Liver (tissue), 9 donors: ENCODE measurements around the gene FADD. TPM values are rescaled to one million over a fixed set of nuclear protein-coding genes. Genes with fewer than 3 reads are reported as not detected.

Experiments used
- DNase-seq: peaks from one replicate; pipeline ENCODE4 v3.0.0-alpha.2; 2017; ENCODE audit warnings: low spot score
- H3K27ac ChIP-seq, 2 donors: one replicate each; pipeline ENCODE4 v1.7.0; 2013; ENCODE audit warnings: inconsistent platforms in 2 of 2, low read length in 2 of 2, control low read depth in 1 of 2, low read depth in 1 of 2, mild to moderate bottlenecking in 1 of 2
- H3K27me3 ChIP-seq, 4 donors: one replicate each; pipeline versions ENCODE4 v1.6.1 to v1.7.0; 2013; ENCODE audit warnings: low read length in 3 of 4, inconsistent platforms in 1 of 4, mild to moderate bottlenecking in 1 of 4, moderate library complexity in 1 of 4; ENCODE audit not compliant: control insufficient read depth in 4 of 4, insufficient read depth in 4 of 4
- H3K36me3 ChIP-seq, 4 donors: one replicate each; pipeline versions ENCODE4 v1.6.1 to v1.7.0; 2013; ENCODE audit warnings: low read length in 3 of 4, mild to moderate bottlenecking in 3 of 4, low read depth in 1 of 4, moderate library complexity in 1 of 4; ENCODE audit not compliant: control insufficient read depth in 4 of 4, insufficient read depth in 3 of 4
- H3K4me1 ChIP-seq, 4 donors: one replicate each; pipeline versions ENCODE4 v1.6.1 to v1.7.0; 2013; ENCODE audit warnings: low read length in 3 of 4, mild to moderate bottlenecking in 3 of 4, moderate library complexity in 1 of 4; ENCODE audit not compliant: control insufficient read depth in 4 of 4, insufficient read depth in 4 of 4
- H3K4me3 ChIP-seq, 3 donors: one replicate each; pipeline versions ENCODE4 v1.6.1 to v1.7.0; 2013; ENCODE audit warnings: low read length in 3 of 3, control low read depth in 1 of 3, low read depth in 1 of 3, mild to moderate bottlenecking in 1 of 3
- H3K9ac ChIP-seq, 2 donors: one replicate each; pipeline ENCODE4 v1.7.0; 2013; ENCODE audit warnings: low read length in 2 of 2, mild to moderate bottlenecking in 2 of 2, moderate library complexity in 2 of 2, control low read depth in 1 of 2, low read depth in 1 of 2
- H3K9me3 ChIP-seq, 4 donors: one replicate each; pipeline versions ENCODE4 v1.6.1 to v1.7.0; 2013; ENCODE audit warnings: low read length in 3 of 4; ENCODE audit not compliant: control insufficient read depth in 4 of 4
- EGR1 ChIP-seq, 2 donors: IDR thresholded peaks; 2 replicates each; pipeline ENCODE4 v1.6.1; 2016 to 2018; ENCODE audit warnings: antibody characterized with exemption in 2 of 2, low read depth in 2 of 2
- FOXA2 ChIP-seq: IDR thresholded peaks from 2 replicates; pipeline ENCODE4 v1.6.1; 2016; ENCODE audit warnings: antibody characterized with exemption
- GABPA ChIP-seq, 2 donors: IDR thresholded peaks in 1 of 2; conservative IDR thresholded peaks in 1 of 2; 2 replicates each; pipeline ENCODE4 v1.6.1; 2016; ENCODE audit warnings: antibody characterized with exemption in 2 of 2, mild to moderate bottlenecking in 1 of 2, moderate library complexity in 1 of 2
- HNF4A ChIP-seq, 2 donors: conservative IDR thresholded peaks; 2 replicates each; pipeline ENCODE4 v1.6.1; 2016; ENCODE audit warnings: antibody characterized with exemption in 2 of 2, mild to moderate bottlenecking in 2 of 2
- HNF4G ChIP-seq: IDR thresholded peaks from 2 replicates; pipeline ENCODE4 v1.6.1; 2016; ENCODE audit warnings: antibody characterized with exemption
- JUND ChIP-seq, 2 donors: IDR thresholded peaks; 2 replicates each; pipeline ENCODE4 v1.6.1; 2016; ENCODE audit warnings: antibody characterized with exemption in 2 of 2
- NR2F2 ChIP-seq: IDR thresholded peaks from 2 replicates; pipeline ENCODE4 v1.6.1; 2016; ENCODE audit warnings: antibody characterized with exemption
- RAD21 ChIP-seq, 2 donors: IDR thresholded peaks; 2 replicates each; pipeline ENCODE4 v1.6.1; 2016; ENCODE audit warnings: antibody characterized with exemption in 2 of 2, mild to moderate bottlenecking in 2 of 2
- RXRA ChIP-seq, 2 donors: IDR thresholded peaks; 2 replicates each; pipeline ENCODE4 v1.6.1; 2017 to 2018; ENCODE audit warnings: antibody characterized with exemption in 2 of 2, mild to moderate bottlenecking in 1 of 2
- SP1 ChIP-seq: IDR thresholded peaks from 2 replicates; pipeline ENCODE4 v1.6.1; 2018; ENCODE audit warnings: antibody characterized with exemption, mild to moderate bottlenecking
- TAF1 ChIP-seq: conservative IDR thresholded peaks from 2 replicates; pipeline ENCODE4 v1.6.1; 2016; ENCODE audit warnings: antibody characterized with exemption, mild to moderate bottlenecking
- YY1 ChIP-seq: IDR thresholded peaks from 2 replicates; pipeline ENCODE4 v1.6.1; 2016; ENCODE audit warnings: antibody characterized with exemption, mild to moderate bottlenecking
- WGBS: extraction: QIAGEN DNeasy Blood & Tissue Kit; methylation state at CpG from one replicate; pipeline ENCODE4 v1.1.7; 2013; 5-methylcytosine and 5-hydroxymethylcytosine counted together
- polyA plus RNA-seq, 2 donors: library from polyadenylated mRNA; stranded (reverse) in 1 of 2; unstranded in 1 of 2; fragments of 200-250 nt in 1 of 2; fragments of >200 nt in 1 of 2; fragmentation: Nextera tagmentation in 1 of 2; extraction: Ambion mirVana in 1 of 2; gene quantifications; one replicate each; pipeline versions ENCODE4 v1.2.1 to v1.2.3, GENCODE V29; 2013 to 2015
- total RNA-seq, 2 donors: library from RNA; depleted of rRNA; stranded (reverse); fragments of >200 nt; gene quantifications; one replicate each; pipeline ENCODE4 v1.2.3, GENCODE V29; 2014
- TF ChIP-seq, protein P1 (sequence below): IDR thresholded peaks from 2 replicates; pipeline ENCODE4 v1.6.1; 2016; ENCODE audit warnings: antibody characterized with exemption
- TF ChIP-seq, protein P2 (sequence below): fragments of 150-350 bp; IDR thresholded peaks from 2 replicates; pipeline ENCODE4 v1.5.1; 2017; ENCODE audit warnings: improper control_type of control experiment, low read depth, low read length; ENCODE audit not compliant: missing input control
- TF ChIP-seq, protein P3 (sequence below): IDR thresholded peaks from 2 replicates; pipeline ENCODE4 v1.6.1; 2016; ENCODE audit warnings: antibody characterized with exemption
- TF ChIP-seq, protein P4 (sequence below): IDR thresholded peaks from 2 replicates; pipeline ENCODE4 v1.6.1; 2016; ENCODE audit warnings: antibody characterized with exemption
- TF ChIP-seq, protein P5 (sequence below): IDR thresholded peaks from 2 replicates; pipeline ENCODE4 v1.6.1; 2016; ENCODE audit warnings: antibody characterized with exemption, mild to moderate bottlenecking
- donor health status: healthy.
- donor health status: healthy.
- donor health status: healthy.
- donor health status: healthy.
- donor health status: healthy.

The FADD gene
- total and polyA plus RNA-seq, 4 donors, result 1.8 to 17.3 (median 14.8) TPM

DNA sequence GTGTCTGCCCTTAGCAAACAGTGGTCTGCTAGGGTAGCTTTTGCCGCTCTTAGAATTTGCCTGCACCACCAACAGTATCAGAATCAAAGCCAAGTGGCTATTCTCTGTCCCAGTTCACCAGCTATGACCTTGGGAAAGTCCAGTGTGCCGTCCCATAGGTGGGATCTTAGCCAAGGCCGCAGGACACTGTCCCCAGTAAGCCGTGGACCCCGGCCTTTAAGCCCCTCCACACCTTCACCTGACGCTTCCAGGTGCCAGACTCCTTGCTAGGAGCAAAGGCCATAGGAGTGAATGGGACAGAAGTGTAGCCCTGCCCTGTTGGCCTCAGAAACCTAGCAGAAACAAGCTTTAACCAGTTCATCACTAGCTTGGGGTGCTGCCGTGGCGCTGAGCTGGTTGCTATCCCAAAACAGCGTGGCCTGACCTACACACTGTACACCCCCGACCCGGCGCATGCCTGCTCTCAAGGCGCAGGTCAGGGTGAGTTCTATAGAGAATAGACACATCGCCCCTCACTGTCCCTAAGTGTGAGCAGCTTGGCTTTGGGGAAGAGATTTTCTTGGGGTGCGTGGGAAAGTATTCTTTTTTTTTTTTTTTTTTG is 4.5 kb downstream of the FADD start:
- TF ChIP-seq YY1 (no peak), HNF4A (conservative IDR thresholded peaks at IDR 0.05) (no peak), TAF1 (no peak), FOXA2 (no peak), NR2F2 (no peak), GABPA (IDR thresholded peaks at IDR 0.05 in 1 of 2, conservative IDR thresholded peaks at IDR 0.05 in 1 of 2) (no peak), RAD21 (IDR thresholded peaks at IDR 0.05) (no peak), RXRA (IDR thresholded peaks at IDR 0.05) (no peak), HNF4G (no peak), SP1 (no peak), JUND (IDR thresholded peaks at IDR 0.05) (no peak)
- TF ChIP-seq, protein P1, sequence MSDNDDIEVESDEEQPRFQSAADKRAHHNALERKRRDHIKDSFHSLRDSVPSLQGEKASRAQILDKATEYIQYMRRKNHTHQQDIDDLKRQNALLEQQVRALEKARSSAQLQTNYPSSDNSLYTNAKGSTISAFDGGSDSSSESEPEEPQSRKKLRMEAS, result no peak
- TF ChIP-seq, protein P2, sequence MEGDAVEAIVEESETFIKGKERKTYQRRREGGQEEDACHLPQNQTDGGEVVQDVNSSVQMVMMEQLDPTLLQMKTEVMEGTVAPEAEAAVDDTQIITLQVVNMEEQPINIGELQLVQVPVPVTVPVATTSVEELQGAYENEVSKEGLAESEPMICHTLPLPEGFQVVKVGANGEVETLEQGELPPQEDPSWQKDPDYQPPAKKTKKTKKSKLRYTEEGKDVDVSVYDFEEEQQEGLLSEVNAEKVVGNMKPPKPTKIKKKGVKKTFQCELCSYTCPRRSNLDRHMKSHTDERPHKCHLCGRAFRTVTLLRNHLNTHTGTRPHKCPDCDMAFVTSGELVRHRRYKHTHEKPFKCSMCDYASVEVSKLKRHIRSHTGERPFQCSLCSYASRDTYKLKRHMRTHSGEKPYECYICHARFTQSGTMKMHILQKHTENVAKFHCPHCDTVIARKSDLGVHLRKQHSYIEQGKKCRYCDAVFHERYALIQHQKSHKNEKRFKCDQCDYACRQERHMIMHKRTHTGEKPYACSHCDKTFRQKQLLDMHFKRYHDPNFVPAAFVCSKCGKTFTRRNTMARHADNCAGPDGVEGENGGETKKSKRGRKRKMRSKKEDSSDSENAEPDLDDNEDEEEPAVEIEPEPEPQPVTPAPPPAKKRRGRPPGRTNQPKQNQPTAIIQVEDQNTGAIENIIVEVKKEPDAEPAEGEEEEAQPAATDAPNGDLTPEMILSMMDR, result no peak
- TF ChIP-seq, protein P3, sequence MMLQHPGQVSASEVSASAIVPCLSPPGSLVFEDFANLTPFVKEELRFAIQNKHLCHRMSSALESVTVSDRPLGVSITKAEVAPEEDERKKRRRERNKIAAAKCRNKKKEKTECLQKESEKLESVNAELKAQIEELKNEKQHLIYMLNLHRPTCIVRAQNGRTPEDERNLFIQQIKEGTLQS, result no peak
- peaks cover 4 to 28% (median 14%) of the 10 kb centered on the region in 4 donors for H3K4me1 ChIP-seq
- H3K4me3 ChIP-seq, result no peak overlapping the region
- DNase-seq, result no peak
- no peaks in the 10 kb centered on the region for H3K27me3 ChIP-seq
- peaks cover 0 to 17% (median 11%) of the 10 kb centered on the region in 4 donors for H3K36me3 ChIP-seq
- no peak overlapping the region for H3K9ac ChIP-seq
- 80% methylated on average over 15 of the region's 15 CpGs for WGBS
- H3K9me3 ChIP-seq, result no peaks in the 10 kb centered on the region
- H3K27ac ChIP-seq, result no peak overlapping the region

DNA sequence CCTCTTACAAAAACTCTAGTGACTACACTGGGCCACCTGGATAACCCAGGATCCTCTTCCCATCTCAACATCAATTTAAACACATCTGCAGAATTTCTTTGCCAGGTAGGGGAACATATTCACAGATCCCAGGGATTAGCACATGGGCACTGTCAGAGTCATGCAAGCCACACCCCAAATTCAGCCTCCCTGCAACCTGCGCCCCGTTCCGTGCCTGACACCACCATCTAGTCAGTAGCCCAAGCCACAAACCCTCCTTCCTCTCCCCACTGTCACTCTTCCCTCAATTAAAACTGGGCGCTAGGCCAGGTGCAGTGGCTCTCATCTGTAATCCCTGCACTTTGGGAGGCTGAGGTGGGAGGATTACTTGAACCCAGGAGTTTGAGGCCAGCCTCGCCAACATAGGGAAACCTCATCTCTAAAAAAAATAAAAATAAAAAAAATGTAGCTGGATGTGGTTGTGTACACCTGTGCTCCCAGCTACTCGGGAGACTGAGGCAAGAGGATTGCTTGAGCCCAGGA is 6.4 kb downstream of the FADD start:
- peaks cover 0 to 17% (median 11%) of the 10 kb centered on the region in 4 donors for H3K36me3 ChIP-seq
- peaks cover under 1 to 17% (median 7%) of the 10 kb centered on the region in 4 donors for H3K4me1 ChIP-seq
- H3K9ac ChIP-seq, result no peak overlapping the region
- DNase-seq, result no peak
- H3K9me3 ChIP-seq, result no peaks in the 10 kb centered on the region
- no peak overlapping the region for H3K27ac ChIP-seq
- no peaks in the 10 kb centered on the region for H3K27me3 ChIP-seq
- H3K4me3 ChIP-seq, result no peak overlapping the region
- 96% methylated on average over 6 of the region's 6 CpGs for WGBS
- TF ChIP-seq, protein P3, result no peak
- TF ChIP-seq, protein P2, result no peak
- no peak for TF ChIP-seq NR2F2
- TF ChIP-seq, protein P4, sequence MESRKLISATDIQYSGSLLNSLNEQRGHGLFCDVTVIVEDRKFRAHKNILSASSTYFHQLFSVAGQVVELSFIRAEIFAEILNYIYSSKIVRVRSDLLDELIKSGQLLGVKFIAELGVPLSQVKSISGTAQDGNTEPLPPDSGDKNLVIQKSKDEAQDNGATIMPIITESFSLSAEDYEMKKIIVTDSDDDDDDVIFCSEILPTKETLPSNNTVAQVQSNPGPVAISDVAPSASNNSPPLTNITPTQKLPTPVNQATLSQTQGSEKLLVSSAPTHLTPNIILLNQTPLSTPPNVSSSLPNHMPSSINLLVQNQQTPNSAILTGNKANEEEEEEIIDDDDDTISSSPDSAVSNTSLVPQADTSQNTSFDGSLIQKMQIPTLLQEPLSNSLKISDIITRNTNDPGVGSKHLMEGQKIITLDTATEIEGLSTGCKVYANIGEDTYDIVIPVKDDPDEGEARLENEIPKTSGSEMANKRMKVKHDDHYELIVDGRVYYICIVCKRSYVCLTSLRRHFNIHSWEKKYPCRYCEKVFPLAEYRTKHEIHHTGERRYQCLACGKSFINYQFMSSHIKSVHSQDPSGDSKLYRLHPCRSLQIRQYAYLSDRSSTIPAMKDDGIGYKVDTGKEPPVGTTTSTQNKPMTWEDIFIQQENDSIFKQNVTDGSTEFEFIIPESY, result no peak
- TF ChIP-seq GABPA (IDR thresholded peaks at IDR 0.05 in 1 of 2, conservative IDR thresholded peaks at IDR 0.05 in 1 of 2), result no peak
- TF ChIP-seq, protein P1, result no peak
- TF ChIP-seq, protein P5, sequence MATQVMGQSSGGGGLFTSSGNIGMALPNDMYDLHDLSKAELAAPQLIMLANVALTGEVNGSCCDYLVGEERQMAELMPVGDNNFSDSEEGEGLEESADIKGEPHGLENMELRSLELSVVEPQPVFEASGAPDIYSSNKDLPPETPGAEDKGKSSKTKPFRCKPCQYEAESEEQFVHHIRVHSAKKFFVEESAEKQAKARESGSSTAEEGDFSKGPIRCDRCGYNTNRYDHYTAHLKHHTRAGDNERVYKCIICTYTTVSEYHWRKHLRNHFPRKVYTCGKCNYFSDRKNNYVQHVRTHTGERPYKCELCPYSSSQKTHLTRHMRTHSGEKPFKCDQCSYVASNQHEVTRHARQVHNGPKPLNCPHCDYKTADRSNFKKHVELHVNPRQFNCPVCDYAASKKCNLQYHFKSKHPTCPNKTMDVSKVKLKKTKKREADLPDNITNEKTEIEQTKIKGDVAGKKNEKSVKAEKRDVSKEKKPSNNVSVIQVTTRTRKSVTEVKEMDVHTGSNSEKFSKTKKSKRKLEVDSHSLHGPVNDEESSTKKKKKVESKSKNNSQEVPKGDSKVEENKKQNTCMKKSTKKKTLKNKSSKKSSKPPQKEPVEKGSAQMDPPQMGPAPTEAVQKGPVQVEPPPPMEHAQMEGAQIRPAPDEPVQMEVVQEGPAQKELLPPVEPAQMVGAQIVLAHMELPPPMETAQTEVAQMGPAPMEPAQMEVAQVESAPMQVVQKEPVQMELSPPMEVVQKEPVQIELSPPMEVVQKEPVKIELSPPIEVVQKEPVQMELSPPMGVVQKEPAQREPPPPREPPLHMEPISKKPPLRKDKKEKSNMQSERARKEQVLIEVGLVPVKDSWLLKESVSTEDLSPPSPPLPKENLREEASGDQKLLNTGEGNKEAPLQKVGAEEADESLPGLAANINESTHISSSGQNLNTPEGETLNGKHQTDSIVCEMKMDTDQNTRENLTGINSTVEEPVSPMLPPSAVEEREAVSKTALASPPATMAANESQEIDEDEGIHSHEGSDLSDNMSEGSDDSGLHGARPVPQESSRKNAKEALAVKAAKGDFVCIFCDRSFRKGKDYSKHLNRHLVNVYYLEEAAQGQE, result no peak
- no peak for TF ChIP-seq EGR1 (IDR thresholded peaks at IDR 0.05; ENCODE audit: low read depth in 2 of 2)
- no peak for TF ChIP-seq JUND (IDR thresholded peaks at IDR 0.05)
